ENCODE results near the gene HSDL2. TPM values are rescaled to one million over a fixed set of nuclear protein-coding genes. Genes with fewer than 3 reads are reported as not detected.

The HSDL2 gene
- polyA plus RNA-seq, 1 of the 3 experiments (the other 2 are of a cell fraction), result 14.4 TPM

- Histone ChIP-seq H4K20me1 (ENCODE audit: insufficient read depth) (no peaks in the 10 kb centered on the region), H3K9ac (no peak overlapping the region), H3K27me3 (ENCODE audit: insufficient read depth) (no peaks in the 10 kb centered on the region), H3F3A (replicated peaks; ENCODE audit: insufficient read depth) (peaks cover 6% of the 10 kb centered on the region), H3K36me3 (replicated peaks in 1 of 2; ENCODE audit: control insufficient read depth in 1 of 2, insufficient read depth in 2 of 2, low read length in 1 of 2) (no peaks in the 10 kb centered on the region), H3K9me2 (no peaks in the 10 kb centered on the region), H3K27ac (ENCODE audit: low read depth in 2 of 2, low read length in 1 of 2) (no peak overlapping the region), H3K4me3 (ENCODE audit: low read depth in 2 of 2, low read length in 1 of 2) (no peak overlapping the region), H2AFZ (ENCODE audit: low read depth) (no peak overlapping the region), H3K9me3 (no peaks in the 10 kb centered on the region), H3K4me1 (ENCODE audit: control insufficient read depth in 1 of 2, insufficient read depth in 2 of 2, low read depth in 1 of 2, low read length in 1 of 2) (peaks cover 0 to 3% of the 10 kb centered on the region in 2 experiments; a peak in 1 of 4 replicates), H3K79me2 (ENCODE audit: insufficient read depth) (0 out of 2 replicates have a peak, but pooled peaks cover 11% of the 10 kb centered on the region), H3K4me2 (no peak overlapping the region)
- TF ChIP-seq REST (IDR thresholded peaks at IDR 0.05; ENCODE audit: low read depth, low read length) (no peak), MEF2A (IDR thresholded peaks at IDR 0.05; ENCODE audit: borderline replicate concordance, low read depth) (no peak), SIN3A (IDR thresholded peaks at IDR 0.05; ENCODE audit: borderline replicate concordance, low read depth, low read length) (no peak), TEAD4 (IDR thresholded peaks at IDR 0.05; ENCODE audit: borderline replicate concordance, insufficient read depth) (no peak), FOXM1 (IDR thresholded peaks at IDR 0.05; ENCODE audit: low read depth) (no peak), FOSL2 (IDR thresholded peaks at IDR 0.05; ENCODE audit: borderline replicate concordance, low read depth) (no peak), SMC3 (IDR thresholded peaks at IDR 0.05; ENCODE audit: low read depth, low read length) (no peak), ZBTB33 (IDR thresholded peaks at IDR 0.05; ENCODE audit: borderline replicate concordance, low read depth) (no peak), POLR2AphosphoS5 (IDR thresholded peaks at IDR 0.05; ENCODE audit: low read depth, low read length) (no peak)
- POLR2A ChIA-PET, result no interaction called here
- CTCF ChIA-PET, result interaction anchor here (1.0 to 1.2 kb wide), 2 partner anchors 15 to 200 kb away, joined by 3 to 4 read pairs; no protein-coding TSS in a partner anchor
- no peak for DNase-seq
- 90% methylated on average over 4 of the region's 4 CpGs for WGBS (ENCODE audit: low lambda C conversion rate)
Observed at GRCh38 chr9:112505086-112505485, 125.2 kb downstream of the HSDL2 start.

- TF ChIP-seq YY1 (IDR thresholded peaks at IDR 0.05; ENCODE audit: low read depth) (no peak), USF2 (IDR thresholded peaks at IDR 0.05; ENCODE audit: borderline replicate concordance, low read depth, low read length) (no peak), MEF2A (IDR thresholded peaks at IDR 0.05; ENCODE audit: borderline replicate concordance, low read depth) (no peak), ELF1 (IDR thresholded peaks at IDR 0.05) (no peak)
- H3K4me3 ChIP-seq (ENCODE audit: low read depth in 2 of 2, low read length in 1 of 2), result no peak overlapping the region
- 91% methylated on average over 4 of the region's 4 CpGs for WGBS (ENCODE audit: low lambda C conversion rate)
- peaks cover 12% of the 10 kb centered on the region; the same call in 1 of the 2 replicates for H3K79me2 ChIP-seq (ENCODE audit: insufficient read depth)
- peaks cover 0 to 3% of the 10 kb centered on the region in 2 experiments; a peak in 2 of 4 replicates for H3K4me1 ChIP-seq (ENCODE audit: control insufficient read depth in 1 of 2, insufficient read depth in 2 of 2, low read depth in 1 of 2, low read length in 1 of 2)
- CTCF ChIA-PET, result interaction anchor here (1.0 to 1.2 kb wide), 2 partner anchors 15 to 200 kb away, joined by 3 to 4 read pairs; no protein-coding TSS in a partner anchor
- no peak overlapping the region for H3K27ac ChIP-seq (ENCODE audit: low read depth in 2 of 2, low read length in 1 of 2)
- H3K9me3 ChIP-seq, result no peaks in the 10 kb centered on the region
- no peaks in the 10 kb centered on the region for H3K27me3 ChIP-seq (ENCODE audit: insufficient read depth)
- no peaks in the 10 kb centered on the region for H3K9me2 ChIP-seq
- H2AFZ ChIP-seq (ENCODE audit: low read depth), result no peak overlapping the region
- no peaks in the 10 kb centered on the region for H3K36me3 ChIP-seq (replicated peaks in 1 of 2; ENCODE audit: control insufficient read depth in 1 of 2, insufficient read depth in 2 of 2, low read length in 1 of 2)
- no peak for DNase-seq
- peaks cover 6% of the 10 kb centered on the region for H3F3A ChIP-seq (replicated peaks; ENCODE audit: insufficient read depth)
- no peak overlapping the region for H3K9ac ChIP-seq
- no peak overlapping the region for H3K4me2 ChIP-seq
- H4K20me1 ChIP-seq (ENCODE audit: insufficient read depth), result no peaks in the 10 kb centered on the region
- POLR2A ChIA-PET, result no interaction called here
Observed at GRCh38 chr9:112505607-112506006, 125.7 kb downstream of the HSDL2 start.
